Keratinocyte (primary cell): ENCODE measurements around the gene PTPN21. TPM values are rescaled to one million over a fixed set of nuclear protein-coding genes. Genes with fewer than 3 reads are reported as not detected.

ENCODE experiments used
- DNase-seq: peaks from one replicate; pipeline ENCODE4 v3.0.0-alpha.2; 2011; ENCODE audit warnings: low read depth, missing footprints, low spot score
- FAIRE-seq: peaks from 2 replicates; lab custom pipeline; 2011; peaks lifted over from hg19 to GRCh38; lab: Jason Lieb, UNC
- H2AFZ ChIP-seq: 2 replicates; pipeline ENCODE4 v1.6.0; 2012; ENCODE audit warnings: low read length, control low read depth, inconsistent platforms; ENCODE audit not compliant: control insufficient read depth
- H3K27ac ChIP-seq: 2 replicates; pipeline ENCODE4 v1.5.1; 2011; ENCODE audit warnings: low read length; ENCODE audit not compliant: control insufficient read depth, insufficient read depth
- H3K27me3 ChIP-seq: 3 replicates; pipeline ENCODE4 v1.6.0; 2011; ENCODE audit warnings: low read length; ENCODE audit not compliant: control insufficient read depth, insufficient read depth; ENCODE audit errors: extremely low read depth
- H3K36me3 ChIP-seq, 2 experiments: 2 replicates in 1 of 2; 3 replicates in 1 of 2; pipeline ENCODE4 v1.5.1; 2011; ENCODE audit warnings: low read length in 2 of 2, mild to moderate bottlenecking in 1 of 2; ENCODE audit not compliant: control insufficient read depth in 2 of 2, insufficient read depth in 2 of 2; ENCODE audit errors: extremely low read depth in 1 of 2
- H3K4me1 ChIP-seq: 3 replicates; pipeline ENCODE4 v1.5.1; 2011; ENCODE audit warnings: low read length; ENCODE audit not compliant: control insufficient read depth, insufficient read depth; ENCODE audit errors: extremely low read depth
- H3K4me2 ChIP-seq: 3 replicates; pipeline ENCODE4 v1.6.0; 2011; ENCODE audit warnings: low read depth, low read length; ENCODE audit not compliant: control insufficient read depth, insufficient read depth; ENCODE audit errors: extremely low read depth
- H3K4me3 ChIP-seq, 3 experiments: fragments of 200-600 bp in 1 of 3; sonication (generic) in 1 of 3; 2 replicates in 2 of 3; 3 replicates in 1 of 3; pipeline ENCODE4 v1.5.1; 2011 to 2016; ENCODE audit warnings: low read length in 3 of 3, mild to moderate bottlenecking in 3 of 3, control low read depth in 2 of 3, inconsistent platforms in 1 of 3, low read depth in 1 of 3, mixed read lengths in 1 of 3, mixed run types in 1 of 3, moderate library complexity in 1 of 3; ENCODE audit not compliant: control insufficient read depth in 2 of 3, insufficient read depth in 2 of 3; ENCODE audit errors: extremely low read depth in 1 of 3
- H3K79me2 ChIP-seq: 2 replicates; pipeline ENCODE4 v1.6.0; 2012; ENCODE audit warnings: low read length; ENCODE audit not compliant: control insufficient read depth, insufficient read depth
- H3K9ac ChIP-seq: 3 replicates; pipeline ENCODE4 v1.6.0; 2011; ENCODE audit warnings: low read length; ENCODE audit not compliant: control insufficient read depth, insufficient read depth; ENCODE audit errors: extremely low read depth
- H3K9me1 ChIP-seq: 3 replicates; pipeline ENCODE4 v1.6.0; 2011; ENCODE audit warnings: low read length; ENCODE audit not compliant: control insufficient read depth, insufficient read depth; ENCODE audit errors: extremely low read depth
- H3K9me3 ChIP-seq: 2 replicates; pipeline ENCODE4 v1.5.1; 2012; ENCODE audit warnings: low read depth, low read length; ENCODE audit not compliant: control insufficient read depth
- H4K20me1 ChIP-seq: 3 replicates; pipeline ENCODE4 v1.6.0; 2011; ENCODE audit warnings: low read length; ENCODE audit not compliant: control insufficient read depth, insufficient read depth; ENCODE audit errors: extremely low read depth
- EZH2 ChIP-seq: IDR thresholded peaks from one replicate; pipeline ENCODE4 v1.6.1; 2012; ENCODE audit warnings: inconsistent platforms, mild to moderate bottlenecking, low read length, moderate library complexity
- dilution Hi-C: fragments of 300-500 bp; cut with MboI; formaldehyde crosslinking; loops from one replicate; pipeline ENCODE4 v1.7.0; 2020; ENCODE audit warnings: low sequenced_read_pairs; ENCODE audit not compliant: extremely low pct_ligation_motif_present
- polyA plus RNA-seq, 5 experiments: library from polyadenylated mRNA; depleted of rRNA in 3 of 5; stranded (reverse) in 3 of 5; stranded (forward) in 1 of 5; unstranded in 1 of 5; fragments of >200 nt; gene quantifications; 1 replicate in 1 of 5; 2 replicates in 3 of 5; 3 replicates in 1 of 5; pipeline versions ENCODE4 v1.2.1 to v1.2.3, GENCODE V29; 2011 to 2012; ENCODE audit warnings: missing spikeins in 2 of 5, low read depth in 1 of 5, low replicate concordance in 1 of 5
- TF ChIP-seq, protein P1 (sequence below), 3 experiments: IDR thresholded peaks in 1 of 3; conservative IDR thresholded peaks in 1 of 3; optimal IDR thresholded peaks in 1 of 3; 2 replicates in 2 of 3; 3 replicates in 1 of 3; pipeline versions ENCODE3 to v1.5.1; 2011; ENCODE audit warnings: low read length in 3 of 3, mild to moderate bottlenecking in 3 of 3, moderate library complexity in 2 of 3, control low read depth in 1 of 3, inconsistent platforms in 1 of 3; ENCODE audit not compliant: insufficient read depth in 2 of 3; ENCODE audit errors: extremely low read depth in 1 of 3

The PTPN21 gene
- polyA plus RNA-seq, 1 donor (not counting 4 experiments of a cell fraction or from before 2014, with no cell fraction given), result 7.4 TPM

DNA sequence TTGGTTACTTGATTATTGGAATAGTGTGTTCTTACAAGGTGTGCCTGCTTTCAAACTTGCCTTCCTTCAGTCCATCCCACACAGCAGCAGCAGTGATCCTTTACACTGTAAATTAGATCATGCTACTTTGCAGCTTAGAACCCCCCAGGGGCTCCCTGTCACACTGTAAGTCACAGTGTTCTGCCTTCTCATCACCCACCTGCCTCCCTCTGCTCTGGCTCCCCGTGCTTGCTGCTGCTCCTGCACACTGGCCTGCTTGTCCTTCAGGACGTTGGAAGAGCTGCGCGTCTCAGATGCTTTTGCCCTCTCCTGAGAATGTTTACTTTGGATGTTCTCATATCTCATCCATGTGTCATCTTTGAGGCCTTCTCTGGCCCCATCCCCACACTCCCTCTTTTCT is 35.4 kb upstream of the PTPN21 start:
- H3K27ac ChIP-seq, result no peak overlapping the region
- dilution Hi-C loops, result no loop called here
- FAIRE-seq, result no peak

DNA sequence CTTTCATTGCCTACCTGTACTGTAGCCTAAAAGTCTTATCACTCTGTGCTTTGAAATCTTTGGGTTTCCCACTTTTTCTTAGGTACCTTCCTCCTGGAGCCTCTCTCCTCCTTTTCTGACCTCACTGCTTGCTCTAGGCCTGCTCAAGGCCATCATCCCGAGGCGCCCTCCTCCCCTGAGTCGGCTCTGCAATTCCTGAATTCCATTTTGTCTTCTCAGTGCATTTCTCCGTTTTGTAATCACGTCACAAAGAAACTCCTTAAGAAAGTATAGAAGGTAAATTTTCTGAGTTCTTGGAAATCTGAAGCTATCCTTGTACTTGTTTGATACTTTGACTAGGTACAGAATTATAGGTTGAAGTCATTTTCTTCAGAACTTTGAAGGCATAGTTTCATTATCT is 33.3 kb upstream of the PTPN21 start:
- no peak overlapping the region for H3K4me3 ChIP-seq
- TF ChIP-seq EZH2, result no peak
- H3K27ac ChIP-seq, result no peak overlapping the region
- H3K4me1 ChIP-seq, result no peaks in the 10 kb centered on the region
- no peak for FAIRE-seq
- no peaks in the 10 kb centered on the region for H3K9me3 ChIP-seq
- H2AFZ ChIP-seq, result no peak overlapping the region
- DNase-seq, result no peak
- no peaks in the 10 kb centered on the region for H4K20me1 ChIP-seq
- H3K79me2 ChIP-seq, result no peaks in the 10 kb centered on the region
- H3K4me2 ChIP-seq, result no peak overlapping the region
- no peaks in the 10 kb centered on the region for H3K9me1 ChIP-seq
- peaks cover 7 to 14% of the 10 kb centered on the region in 2 experiments for H3K36me3 ChIP-seq
- dilution Hi-C loops, result no loop called here
- no peak overlapping the region for H3K9ac ChIP-seq
- no peaks in the 10 kb centered on the region for H3K27me3 ChIP-seq

More for the DNA sequence above, 35.4 kb upstream of the PTPN21 start:
- DNase-seq, result no peak
- Histone ChIP-seq H3K9me3 (no peaks in the 10 kb centered on the region), H3K9ac (no peak overlapping the region), H3K79me2 (no peaks in the 10 kb centered on the region), H3K36me3 (peaks cover 6 to 7% of the 10 kb centered on the region in 2 experiments), H3K4me1 (no peaks in the 10 kb centered on the region), H4K20me1 (no peaks in the 10 kb centered on the region), H2AFZ (no peak overlapping the region), H3K4me2 (no peak overlapping the region), H3K4me3 (no peak overlapping the region), H3K27me3 (no peaks in the 10 kb centered on the region), H3K9me1 (no peaks in the 10 kb centered on the region)
- TF ChIP-seq, protein P1, sequence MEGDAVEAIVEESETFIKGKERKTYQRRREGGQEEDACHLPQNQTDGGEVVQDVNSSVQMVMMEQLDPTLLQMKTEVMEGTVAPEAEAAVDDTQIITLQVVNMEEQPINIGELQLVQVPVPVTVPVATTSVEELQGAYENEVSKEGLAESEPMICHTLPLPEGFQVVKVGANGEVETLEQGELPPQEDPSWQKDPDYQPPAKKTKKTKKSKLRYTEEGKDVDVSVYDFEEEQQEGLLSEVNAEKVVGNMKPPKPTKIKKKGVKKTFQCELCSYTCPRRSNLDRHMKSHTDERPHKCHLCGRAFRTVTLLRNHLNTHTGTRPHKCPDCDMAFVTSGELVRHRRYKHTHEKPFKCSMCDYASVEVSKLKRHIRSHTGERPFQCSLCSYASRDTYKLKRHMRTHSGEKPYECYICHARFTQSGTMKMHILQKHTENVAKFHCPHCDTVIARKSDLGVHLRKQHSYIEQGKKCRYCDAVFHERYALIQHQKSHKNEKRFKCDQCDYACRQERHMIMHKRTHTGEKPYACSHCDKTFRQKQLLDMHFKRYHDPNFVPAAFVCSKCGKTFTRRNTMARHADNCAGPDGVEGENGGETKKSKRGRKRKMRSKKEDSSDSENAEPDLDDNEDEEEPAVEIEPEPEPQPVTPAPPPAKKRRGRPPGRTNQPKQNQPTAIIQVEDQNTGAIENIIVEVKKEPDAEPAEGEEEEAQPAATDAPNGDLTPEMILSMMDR (optimal IDR thresholded peaks at IDR 0.05 in 1 of 3, IDR thresholded peaks at IDR 0.05 in 1 of 3, conservative IDR thresholded peaks at IDR 0.05 in 1 of 3; ENCODE audit: extremely low read depth in 1 of 3, insufficient read depth in 2 of 3, low read length in 3 of 3), result no peak
- no peak for TF ChIP-seq EZH2

DNA sequence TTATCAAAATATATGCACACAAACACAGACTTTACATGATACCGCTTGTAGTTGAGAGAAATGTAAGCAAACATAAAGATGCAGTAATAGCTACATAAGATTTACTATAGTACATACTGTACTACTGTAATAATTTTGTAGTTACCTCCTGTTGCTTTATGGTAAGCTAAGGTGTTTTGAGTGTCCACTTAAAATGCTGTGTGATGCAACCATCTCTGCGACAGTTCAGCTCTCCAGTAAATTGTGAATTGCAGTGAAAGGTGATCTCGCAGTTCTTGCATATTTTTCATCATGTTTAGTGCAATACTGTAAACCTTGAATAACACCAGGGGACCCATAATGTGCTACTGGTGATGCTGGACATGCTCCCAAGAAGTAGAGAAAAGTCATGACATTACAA is 29.6 kb upstream of the PTPN21 start:
- H3K27me3 ChIP-seq, result no peaks in the 10 kb centered on the region
- TF ChIP-seq EZH2, result no peak
- TF ChIP-seq, protein P1 (optimal IDR thresholded peaks at IDR 0.05 in 1 of 3, IDR thresholded peaks at IDR 0.05 in 1 of 3, conservative IDR thresholded peaks at IDR 0.05 in 1 of 3; ENCODE audit: extremely low read depth in 1 of 3, insufficient read depth in 2 of 3, low read length in 3 of 3), result no peak
- no peak overlapping the region for H3K27ac ChIP-seq
- FAIRE-seq (no peak), DNase-seq (no peak)
- no peak overlapping the region for H3K4me2 ChIP-seq
- no peak overlapping the region for H2AFZ ChIP-seq
- no peaks in the 10 kb centered on the region for H3K9me3 ChIP-seq
- H3K9me1 ChIP-seq, result no peaks in the 10 kb centered on the region
- no peak overlapping the region for H3K9ac ChIP-seq
- peaks cover 8% of the 10 kb centered on the region in 2 experiments for H3K36me3 ChIP-seq
- H4K20me1 ChIP-seq, result no peaks in the 10 kb centered on the region
- H3K4me3 ChIP-seq, result no peak overlapping the region
- no peaks in the 10 kb centered on the region for H3K79me2 ChIP-seq
- dilution Hi-C loops, result no loop called here
- no peaks in the 10 kb centered on the region for H3K4me1 ChIP-seq
